GM21576 (cell line): Measurements from ENCODE around the gene NFIA.
"Not testable (repeated sequence)": the region's sequence is repeated elsewhere in the genome, so short reads cannot be mapped to it uniquely, and the experiment has no call there.

Experiments used
- ATAC-seq: cut with Tn5 transposase; IDR thresholded peaks from one replicate; pipeline ENCODE4 v1.9.1; 2021; ENCODE audit warnings: mild to moderate bottlenecking, moderate library complexity; ENCODE audit not compliant: unreplicated experiment

The NFIA gene

DNA sequence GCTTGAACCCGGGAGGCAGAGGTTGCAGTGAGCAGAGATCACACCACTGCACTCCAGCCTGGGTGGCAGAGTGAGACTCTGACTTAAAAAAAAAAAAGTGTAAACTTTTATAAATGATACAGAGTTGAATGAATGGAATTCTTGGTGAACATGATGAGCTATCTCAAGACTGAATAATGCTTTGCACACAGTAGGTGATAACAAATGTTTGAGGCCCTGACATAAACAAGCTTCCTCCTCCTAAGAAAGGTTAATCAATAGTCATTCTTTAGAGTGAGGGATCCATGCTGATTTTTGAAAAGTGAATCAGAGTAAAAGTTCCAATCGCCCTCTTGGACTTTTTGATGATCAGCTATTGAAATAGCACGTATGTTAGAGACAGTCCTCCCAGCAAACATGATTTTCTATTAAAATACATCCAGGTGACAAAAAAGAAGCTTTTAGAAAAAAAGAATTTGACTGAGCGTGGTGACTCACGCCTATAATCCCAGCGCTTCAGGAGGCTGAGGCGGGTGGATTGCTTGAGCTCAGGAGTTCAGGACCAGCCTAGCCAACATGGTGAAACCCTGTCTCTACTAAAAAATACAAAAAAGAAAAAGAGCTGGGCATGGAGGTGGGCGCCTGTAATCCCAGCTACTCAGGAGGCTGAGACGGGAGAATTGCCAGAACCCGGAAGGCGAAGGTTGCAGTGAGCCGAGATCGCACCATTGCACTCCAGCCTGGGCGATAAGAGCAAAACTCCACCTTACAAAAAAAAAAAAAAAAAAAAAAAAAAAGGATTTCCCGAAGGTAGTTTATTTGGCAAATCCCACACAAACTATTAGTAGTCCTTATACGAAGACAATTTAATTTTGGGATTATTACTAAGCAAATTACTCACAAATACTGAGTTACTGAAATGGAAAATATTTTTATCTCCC lies 181.8 kb downstream of the NFIA start:
- ATAC-seq = no peak

DNA sequence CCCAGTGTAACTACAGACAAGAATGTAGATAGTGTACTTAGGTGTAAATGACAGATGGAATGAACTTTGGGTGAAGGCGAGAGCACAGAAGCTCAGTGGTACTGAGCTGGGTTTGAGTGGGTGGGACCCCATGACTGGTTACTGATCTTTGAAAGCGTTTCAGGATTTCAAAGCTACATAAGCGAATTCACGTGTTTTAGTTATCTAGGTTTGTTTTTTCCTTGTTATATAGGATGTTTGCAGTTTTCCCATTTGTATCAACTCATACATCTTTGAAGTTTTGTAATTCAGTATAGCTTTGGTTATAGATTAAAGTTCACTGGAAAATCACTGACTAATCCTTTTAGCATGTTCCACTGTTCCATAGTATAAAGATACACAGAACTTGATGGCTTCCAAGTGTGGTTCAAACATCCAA lies 182.5 kb downstream of the NFIA start:
- ATAC-seq = no peak

DNA sequence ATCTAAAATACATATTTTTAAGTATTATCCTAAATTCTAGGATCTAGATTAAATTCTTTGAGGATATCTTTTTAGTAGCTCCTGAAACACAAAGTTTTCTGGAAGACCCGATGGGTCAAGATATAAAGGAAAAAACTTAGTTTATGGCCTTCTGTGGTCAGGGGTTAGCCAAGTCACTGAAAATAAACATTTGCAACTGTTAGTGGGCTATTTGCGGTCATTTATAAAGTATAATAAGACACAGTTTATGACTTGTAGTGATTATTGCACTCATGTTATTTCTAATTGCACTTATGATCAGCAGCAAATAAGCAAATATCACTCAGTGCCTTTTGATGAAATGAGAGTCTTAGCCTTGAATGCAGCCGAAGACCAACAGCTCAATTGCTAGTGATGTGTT lies 183.3 kb downstream of the NFIA start:
- no peak for ATAC-seq

DNA sequence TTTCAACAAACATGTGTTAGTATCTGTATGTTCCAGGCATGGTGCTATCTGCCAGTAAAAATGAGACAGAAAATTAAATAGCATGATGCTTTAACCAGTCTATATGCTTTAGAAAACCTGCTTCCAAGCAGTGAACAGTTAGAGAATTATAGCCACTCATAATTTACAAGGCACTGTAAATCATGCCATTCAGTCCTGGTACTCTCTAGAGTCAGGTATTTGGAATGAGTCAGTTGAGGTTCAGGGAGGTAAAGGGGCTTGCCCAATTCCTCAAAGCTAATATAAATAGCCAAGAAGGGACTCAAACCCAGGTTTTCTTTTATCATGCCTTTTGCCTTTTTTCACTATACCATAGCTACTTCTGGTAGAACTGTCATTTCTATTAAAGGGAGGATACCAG lies 184.4 kb downstream of the NFIA start:
- ATAC-seq = no peak

DNA sequence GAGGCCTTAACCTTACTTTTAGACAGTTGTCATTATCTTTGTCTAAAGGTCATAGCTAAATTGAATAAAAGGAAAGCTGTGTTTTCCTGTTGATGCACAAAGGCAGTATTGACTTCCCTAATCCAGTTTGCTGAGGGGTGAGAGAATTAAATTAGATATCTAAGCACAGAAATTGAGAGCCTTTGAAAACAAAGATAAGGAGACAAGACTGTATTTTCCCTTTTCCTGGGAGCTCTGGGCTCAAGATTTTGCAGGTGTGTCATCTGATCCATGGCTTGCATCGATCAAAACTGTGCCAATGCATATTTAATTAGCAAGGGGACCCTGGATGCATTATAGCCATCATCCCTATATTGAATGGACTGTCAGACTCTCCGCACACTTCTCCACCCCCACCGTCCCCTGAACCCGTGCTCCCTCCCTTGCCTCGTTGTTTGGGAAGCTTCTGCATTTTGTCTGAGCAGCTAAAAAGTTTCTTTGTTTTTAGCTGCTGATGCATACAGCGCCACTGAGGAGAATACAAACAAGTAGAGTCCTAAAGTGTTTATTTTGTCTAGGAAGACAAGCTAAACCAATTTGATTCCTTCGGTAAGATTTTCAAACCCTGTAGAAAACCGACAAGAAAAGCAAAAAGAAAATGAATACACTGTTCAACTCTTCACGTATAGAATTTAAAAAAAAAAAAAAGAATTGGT lies 186.3 kb downstream of the NFIA start:
- ATAC-seq = no peak

DNA sequence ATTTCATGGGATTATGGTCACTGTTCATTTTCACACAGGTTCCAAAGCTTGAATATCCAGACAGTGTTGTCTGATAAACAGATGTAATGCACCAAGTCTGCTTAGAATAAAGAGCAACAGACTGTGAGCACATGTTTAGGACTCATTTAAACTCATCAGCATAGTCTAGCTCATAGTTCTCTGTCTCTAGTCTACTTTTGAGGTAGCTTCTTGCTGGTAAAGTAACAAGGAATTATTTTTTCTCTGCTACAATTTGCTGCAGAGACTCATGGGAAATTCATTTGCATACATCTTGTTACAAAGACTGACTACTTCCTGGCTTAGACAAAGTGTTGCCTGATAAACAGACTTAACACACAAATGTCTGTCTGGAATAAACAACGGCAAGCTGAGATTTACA lies 187.2 kb downstream of the NFIA start:
- no peak for ATAC-seq

DNA sequence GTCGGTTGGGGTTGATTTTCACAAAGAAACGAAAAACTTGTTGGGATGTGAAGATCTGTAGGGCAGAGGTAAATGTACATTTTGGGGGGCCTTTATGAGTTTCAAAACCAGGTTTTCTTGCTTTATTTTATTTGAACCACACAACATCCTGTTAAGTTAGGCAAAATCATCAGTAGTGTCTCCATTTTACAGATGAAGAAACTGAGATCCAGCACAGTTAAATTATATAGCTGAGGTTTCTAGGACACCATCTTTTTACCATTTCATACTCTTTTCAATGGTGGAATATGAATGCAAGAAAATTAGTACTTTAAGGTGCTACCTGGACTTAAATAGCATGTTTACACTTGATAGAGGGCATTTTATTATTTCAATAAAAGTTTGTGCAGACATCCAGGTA lies 187.7 kb downstream of the NFIA start:
- ATAC-seq = no peak

DNA sequence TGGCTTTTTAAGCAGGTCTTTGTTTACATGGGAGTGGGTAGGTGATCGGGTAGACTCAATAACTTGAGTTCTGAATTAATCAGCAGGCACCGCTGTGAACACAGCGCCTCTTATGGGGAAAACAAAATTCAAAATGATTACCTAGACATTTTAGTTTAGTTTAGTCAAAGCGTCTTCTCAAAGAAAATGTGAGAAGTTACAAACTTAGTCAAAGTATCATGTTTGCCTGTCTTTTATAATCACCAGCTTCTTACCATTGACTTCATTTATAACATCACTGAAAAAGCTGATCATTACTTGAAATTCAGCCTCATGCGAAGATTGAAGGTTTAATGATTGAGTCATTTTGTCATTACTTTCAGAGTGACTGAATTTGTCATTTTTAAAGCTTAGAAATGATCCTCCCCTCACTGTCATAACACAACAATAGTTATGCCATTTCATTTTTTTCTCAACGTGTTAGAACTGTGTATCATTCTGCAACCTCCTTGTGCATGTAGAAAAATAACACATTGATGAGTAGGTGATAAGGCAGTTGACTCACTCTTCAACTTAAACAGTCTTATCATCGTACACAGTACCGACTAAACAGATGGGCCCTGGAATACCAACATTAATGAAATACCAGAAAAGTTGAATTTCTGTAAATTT lies 188.5 kb downstream of the NFIA start:
- no peak for ATAC-seq

DNA sequence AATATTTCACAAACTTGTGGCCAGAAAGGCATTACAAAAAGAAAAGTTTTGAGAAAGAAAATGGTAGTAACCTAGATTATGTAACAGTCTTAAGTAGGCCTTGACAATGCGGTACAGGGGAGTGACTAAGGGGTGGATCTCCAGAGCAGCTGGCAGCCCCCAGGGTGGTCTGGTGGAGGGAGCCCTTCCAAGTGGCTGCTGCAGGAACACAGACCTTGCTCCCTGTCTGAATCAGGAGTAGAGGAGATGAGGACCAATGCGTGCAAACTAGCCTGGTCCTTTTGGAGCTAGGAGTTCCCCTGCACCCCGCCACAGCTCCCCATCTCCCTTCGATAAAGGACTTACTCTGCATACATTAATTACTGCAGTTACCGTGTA lies 189.0 kb downstream of the NFIA start:
- no peak for ATAC-seq

DNA sequence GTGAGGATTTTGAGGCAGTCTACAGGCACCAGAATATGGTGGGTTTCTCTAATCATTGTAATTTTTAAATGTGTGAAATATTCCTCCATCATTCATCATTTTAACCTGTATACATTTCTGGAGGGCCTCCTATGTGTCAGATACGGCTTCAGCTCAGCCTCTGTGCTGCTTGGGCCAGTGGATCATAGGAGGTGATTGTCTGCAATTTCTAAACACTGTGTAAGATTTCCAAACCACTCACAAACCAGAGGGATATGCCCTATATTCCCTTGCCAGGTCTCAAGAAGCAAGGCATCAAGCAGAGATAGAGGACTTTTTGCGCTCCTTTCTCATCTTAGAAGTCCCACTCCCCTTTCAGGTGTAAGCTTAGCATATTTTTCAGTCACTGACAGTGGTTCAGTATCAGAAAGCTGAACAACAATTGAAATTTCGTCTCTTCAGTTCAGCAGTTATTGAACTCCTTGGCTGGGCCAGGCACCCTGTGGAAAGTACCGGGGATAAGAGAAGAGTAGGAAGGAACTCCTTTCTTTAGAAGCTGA lies 190.9 kb downstream of the NFIA start:
- no peak for ATAC-seq

DNA sequence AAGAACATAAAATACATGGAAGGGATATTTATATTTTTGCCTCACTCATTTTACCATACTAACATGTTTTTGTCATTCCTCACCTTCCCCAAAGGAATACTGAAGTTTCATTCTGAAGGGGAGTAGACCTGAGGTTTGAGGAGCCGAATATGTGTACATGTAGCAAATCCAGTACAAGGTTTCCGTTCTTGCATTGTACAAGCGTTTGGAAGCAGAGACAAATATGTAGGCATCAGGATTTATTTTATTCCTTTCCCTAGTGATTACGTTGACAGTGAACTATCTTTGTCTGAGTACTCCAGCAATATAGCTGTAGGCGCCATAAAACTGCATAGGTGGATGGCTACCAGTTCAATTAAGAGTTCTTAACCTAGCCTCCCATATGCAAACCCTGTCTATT lies 191.5 kb downstream of the NFIA start:
- no peak for ATAC-seq

DNA sequence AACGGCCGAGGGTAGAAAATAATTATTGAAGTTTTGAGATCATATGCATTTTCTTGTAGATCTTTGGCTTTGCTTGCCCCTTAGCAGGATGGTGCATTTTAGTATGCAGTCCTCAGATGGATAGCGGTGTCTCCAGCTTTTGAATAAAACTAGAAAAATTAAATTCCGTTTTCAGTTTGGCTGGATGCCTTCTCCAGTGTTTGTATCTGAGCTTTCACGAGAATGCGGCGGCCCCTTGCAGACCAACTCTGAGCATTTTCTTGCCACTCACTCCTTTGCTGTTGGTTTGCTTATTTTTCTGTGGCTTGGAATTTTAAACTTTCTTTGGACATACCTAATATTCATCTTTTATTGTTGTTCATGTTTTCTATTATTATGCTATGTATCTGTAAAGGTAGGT lies 192.6 kb downstream of the NFIA start:
- ATAC-seq = no peak

DNA sequence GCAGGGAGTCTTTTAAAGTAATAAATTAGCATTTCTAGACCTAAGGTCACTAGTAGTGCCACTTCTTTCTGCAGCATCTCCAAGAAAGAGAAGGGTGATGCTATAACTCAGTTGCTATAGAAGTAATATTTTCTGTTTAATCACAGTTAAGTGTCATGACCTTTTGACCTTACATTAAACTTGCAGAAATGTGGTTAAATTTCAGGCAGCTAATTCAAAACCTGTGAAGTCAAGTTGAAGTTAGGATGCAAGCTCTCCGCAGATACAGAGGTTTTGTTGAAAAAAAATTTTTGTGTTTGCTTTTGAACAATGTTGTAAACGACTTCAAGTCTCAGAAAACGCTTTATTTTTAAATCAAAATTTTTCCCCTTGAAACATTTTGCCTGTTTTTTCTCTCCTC lies 193.9 kb downstream of the NFIA start:
- ATAC-seq = no peak

DNA sequence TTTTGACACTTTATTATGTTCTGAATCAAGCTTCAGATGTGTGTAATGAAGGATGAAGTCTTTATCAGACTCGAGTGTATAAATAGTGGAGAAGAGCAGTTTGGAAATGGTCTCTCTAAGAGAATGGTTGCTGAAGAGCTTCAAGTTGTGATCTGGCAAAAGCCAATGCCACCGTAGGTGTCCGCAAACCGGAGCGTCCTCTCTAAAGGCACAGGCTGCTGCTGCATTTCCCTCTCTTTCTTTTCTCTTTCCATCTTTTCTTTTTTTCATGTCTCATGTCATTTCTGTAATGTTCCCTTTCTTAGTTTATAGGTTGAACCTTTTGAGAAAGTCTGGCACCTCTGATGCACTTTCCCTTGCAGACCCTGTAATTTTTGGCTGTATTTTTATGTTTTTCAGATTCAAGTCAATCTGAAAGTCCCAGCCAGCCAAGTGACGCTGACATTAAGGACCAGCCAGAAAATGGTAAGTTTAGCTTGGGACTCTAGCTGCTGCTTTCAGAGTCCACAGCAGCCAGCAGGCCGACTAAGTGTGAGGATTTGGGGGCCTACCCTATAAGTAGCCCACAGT lies 194.8 kb downstream of the NFIA start:
- ATAC-seq = no peak

DNA sequence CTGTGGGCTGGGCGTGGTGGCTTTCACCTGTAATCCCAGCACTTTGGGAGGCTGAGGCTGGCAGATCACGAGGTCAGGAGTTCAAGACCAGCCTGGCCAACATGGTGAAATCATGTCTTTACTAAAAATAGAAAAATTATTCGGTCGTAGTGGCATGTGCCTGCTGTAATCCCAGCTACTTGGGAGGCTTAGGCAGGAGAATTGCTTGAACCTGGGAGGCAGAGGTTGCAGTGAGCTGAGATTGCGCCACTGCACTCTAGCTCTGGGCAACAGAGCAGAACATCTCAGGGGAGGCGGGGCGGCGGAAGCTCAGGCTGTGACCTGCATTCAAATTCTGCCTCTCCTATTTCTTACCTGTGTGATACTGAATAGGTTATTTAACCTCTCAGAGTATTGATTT lies 196.1 kb downstream of the NFIA start:
- ATAC-seq = not testable (repeated sequence)

DNA sequence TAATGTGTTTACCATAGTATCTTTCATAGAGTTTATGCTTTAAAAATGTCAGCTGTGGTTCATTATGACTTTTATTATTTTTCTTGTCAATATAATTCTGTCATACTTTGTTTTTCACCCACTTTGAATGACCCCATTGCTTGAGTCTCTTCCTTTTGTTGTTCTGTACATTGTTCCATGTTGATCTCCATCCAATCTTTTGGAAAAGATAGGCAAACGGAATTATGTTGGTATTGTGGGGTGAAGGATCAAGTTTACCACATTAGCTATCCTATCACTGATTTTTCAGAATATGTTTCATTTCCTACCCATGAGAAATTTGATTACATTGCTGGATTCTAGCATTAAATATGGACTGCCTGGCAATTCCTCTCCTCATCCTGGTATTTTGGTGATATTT lies 196.6 kb downstream of the NFIA start:
- no peak for ATAC-seq

DNA sequence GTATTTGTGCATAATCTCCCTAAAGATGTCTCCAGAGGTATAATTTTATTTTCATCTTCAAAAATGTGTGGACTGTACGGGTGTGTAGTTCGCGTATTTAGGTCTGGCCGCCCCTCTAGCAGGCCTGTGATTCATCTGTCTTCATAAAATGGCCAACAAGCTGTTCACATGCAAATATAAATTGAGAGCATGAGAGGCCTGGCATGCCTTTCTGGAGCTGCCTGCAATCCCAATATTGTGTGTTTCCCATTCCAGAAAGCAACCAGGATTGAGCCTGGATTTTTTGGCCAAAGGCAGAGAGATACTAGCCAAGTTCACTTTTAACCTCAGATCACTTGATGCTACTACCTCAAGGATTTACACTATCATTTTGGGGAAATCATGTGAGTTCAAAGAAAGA lies 197.2 kb downstream of the NFIA start:
- ATAC-seq = no peak

DNA sequence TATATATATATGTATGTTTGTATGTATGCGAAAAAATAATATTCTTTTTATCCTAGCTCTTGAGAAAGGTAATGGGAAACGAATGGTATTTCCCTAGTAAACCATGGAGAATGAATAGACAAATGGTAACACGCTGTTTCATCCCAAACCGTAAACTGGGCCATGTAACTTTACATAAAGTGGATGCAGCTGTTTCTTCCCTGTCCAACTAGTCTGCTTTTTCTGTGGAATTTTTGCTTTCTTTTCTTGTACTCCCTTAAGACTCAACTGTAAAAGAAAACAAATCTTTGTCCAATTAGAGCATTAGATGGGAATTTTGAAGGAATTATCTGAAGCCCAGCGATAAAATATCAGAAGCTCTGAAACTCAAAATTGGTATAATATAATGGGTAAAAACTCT lies 198.1 kb downstream of the NFIA start:
- no peak for ATAC-seq

DNA sequence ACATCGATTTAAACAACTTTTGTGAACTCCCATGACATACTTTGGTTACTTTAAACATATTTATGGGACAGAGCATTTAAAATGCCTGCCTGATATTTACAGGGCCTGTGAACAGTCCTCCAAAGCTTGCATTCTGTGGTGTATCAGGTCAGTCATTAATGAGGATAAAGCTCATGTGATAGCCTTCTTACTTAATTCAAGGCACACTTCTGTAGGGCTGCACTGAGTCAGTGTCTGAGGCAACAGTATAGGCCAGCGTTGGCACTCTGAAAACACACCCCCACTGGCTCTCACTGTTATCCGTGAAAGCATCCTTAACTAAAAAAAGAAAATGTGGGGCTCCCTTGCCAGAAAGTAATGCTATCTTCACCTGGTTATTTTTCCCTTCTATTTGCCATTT lies 200.0 kb downstream of the NFIA start:
- ATAC-seq = no peak

DNA sequence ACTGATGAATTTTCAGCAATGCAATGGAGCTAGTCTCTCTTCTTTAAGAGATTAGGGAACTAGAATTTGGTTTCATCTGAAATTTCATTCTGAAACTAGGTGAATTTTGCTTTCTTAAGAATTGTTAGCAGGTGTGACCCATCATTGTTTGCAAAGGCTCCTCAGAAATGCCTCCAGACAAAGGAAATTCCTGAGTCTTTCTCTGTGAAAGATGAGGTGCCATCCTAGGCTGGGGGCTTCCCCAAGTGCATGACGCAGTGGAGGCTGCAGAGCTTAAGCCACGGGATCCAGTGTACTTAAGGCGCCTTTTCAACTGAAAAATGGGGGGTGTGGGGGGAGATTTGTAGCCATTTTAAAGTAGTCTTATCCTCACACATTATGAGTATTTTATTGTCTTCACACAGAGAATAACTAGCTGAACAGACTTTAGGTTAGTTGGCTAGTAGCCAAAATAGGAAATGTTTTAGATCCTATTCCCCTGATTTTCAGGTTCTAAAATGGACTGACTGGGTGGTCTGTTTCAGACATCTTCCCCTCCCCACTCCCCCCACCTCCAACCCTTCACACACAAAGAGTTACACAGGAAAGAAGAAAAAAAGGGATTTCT lies 202.0 kb downstream of the NFIA start:
- ATAC-seq = no peak

DNA sequence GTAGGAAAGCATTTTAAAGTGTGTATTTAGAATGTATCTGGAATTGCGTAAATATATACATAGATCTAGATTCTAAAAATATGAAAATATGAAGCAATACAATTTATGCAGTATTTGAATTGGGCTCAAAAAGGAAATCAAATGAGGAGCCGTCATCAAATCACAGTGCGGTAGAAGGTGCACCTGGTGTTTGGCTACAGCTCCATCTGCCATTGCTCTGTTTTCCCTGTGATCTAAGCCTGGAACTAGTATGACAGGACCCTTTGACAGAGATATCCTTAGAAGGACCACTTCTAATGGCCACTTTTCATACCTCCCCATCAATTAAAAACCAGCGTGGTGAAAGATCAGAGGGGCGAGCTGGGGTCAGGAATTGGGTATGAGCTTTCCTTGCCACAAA lies 202.6 kb downstream of the NFIA start:
- no peak for ATAC-seq
